Hepatocyte (in vitro differentiated cells): ENCODE measurements around the gene NPAS3. TPM values are rescaled to one million over a fixed set of nuclear protein-coding genes. Genes with fewer than 3 reads are reported as not detected.

Experiments used
- DNase-seq: peaks from one replicate; pipeline ENCODE4 v3.0.0-alpha.2; 2016; ENCODE audit warnings: low spot score
- H2AFZ ChIP-seq: fragments of 200-600 bp; sonication (generic); 2 replicates; pipeline ENCODE4 v1.6.0; 2016; ENCODE audit warnings: antibody characterized with exemption, mild to moderate bottlenecking
- H3K27ac ChIP-seq: fragments of 200-600 bp; sonication (generic); 2 replicates; pipeline ENCODE4 v1.5.1; 2016; ENCODE audit warnings: mild to moderate bottlenecking
- H3K27me3 ChIP-seq: fragments of 200-600 bp; sonication (generic); 2 replicates; pipeline ENCODE4 v1.6.1; 2016
- H3K36me3 ChIP-seq: fragments of 200-600 bp; sonication (generic); replicated peaks from 2 replicates; pipeline ENCODE4 v1.5.1; 2016; ENCODE audit warnings: low read depth; ENCODE audit not compliant: insufficient read depth
- H3K4me1 ChIP-seq: fragments of 200-600 bp; sonication (generic); 2 replicates; pipeline ENCODE4 v1.5.1; 2016; ENCODE audit warnings: mild to moderate bottlenecking, moderate library complexity; ENCODE audit not compliant: insufficient read depth
- H3K4me2 ChIP-seq: fragments of 200-600 bp; sonication (generic); 2 replicates; pipeline ENCODE4 v1.6.0; 2016
- H3K4me3 ChIP-seq: fragments of 200-600 bp; sonication (generic); 2 replicates; pipeline ENCODE4 v1.5.1; 2016; ENCODE audit warnings: mild to moderate bottlenecking
- H3K79me2 ChIP-seq: fragments of 200-600 bp; sonication (generic); 2 replicates; pipeline ENCODE4 v1.6.0; 2017; ENCODE audit warnings: mild to moderate bottlenecking
- H3K9me2 ChIP-seq: fragments of 200-600 bp; sonication (generic); replicated peaks from 2 replicates; pipeline ENCODE4 v1.6.0; 2017; ENCODE audit warnings: mild to moderate bottlenecking; ENCODE audit not compliant: insufficient read depth
- H3K9me3 ChIP-seq: fragments of 200-600 bp; sonication (generic); 2 replicates; pipeline ENCODE4 v1.5.1; 2016; ENCODE audit warnings: low read depth, mild to moderate bottlenecking
- H4K20me1 ChIP-seq: fragments of 200-600 bp; sonication (generic); 2 replicates; pipeline ENCODE4 v1.6.0; 2016; ENCODE audit warnings: mild to moderate bottlenecking; ENCODE audit not compliant: insufficient read depth, poor library complexity, severe bottlenecking
- EZH2 ChIP-seq: fragments of 200-600 bp; sonication (generic); IDR thresholded peaks from 2 replicates; pipeline ENCODE4 v1.6.1; 2016; ENCODE audit warnings: antibody characterized with exemption, mild to moderate bottlenecking, borderline replicate concordance
- EZH2phosphoT487 ChIP-seq: fragments of 200-600 bp; sonication (generic); IDR thresholded peaks from one replicate; pipeline ENCODE4 v1.6.1; 2018; ENCODE audit warnings: antibody characterized with exemption, mild to moderate bottlenecking, low read depth, moderate library complexity; ENCODE audit not compliant: unreplicated experiment, severe bottlenecking
- WGBS: methylation state at CpG from one replicate; pipeline ENCODE4 v1.1.6; 2016; ENCODE audit warnings: low lambda C conversion rate; ENCODE audit errors: missing lambda C conversion rate; 5-methylcytosine and 5-hydroxymethylcytosine counted together
- polyA plus RNA-seq: library from polyadenylated mRNA; unstranded; fragments of >200 nt; fragmentation: Nextera tagmentation; extraction: Ambion mirVana; gene quantifications from 2 replicates; pipeline ENCODE4 v1.2.1, GENCODE V29; 2016
- total RNA-seq: library from RNA; depleted of rRNA; stranded (reverse); fragments of >200 nt; gene quantifications from 2 replicates; pipeline ENCODE4 v1.2.3, GENCODE V29; 2014
- TF ChIP-seq, protein P1 (sequence below): fragments of 200-600 bp; sonication (generic); IDR thresholded peaks from 2 replicates; pipeline ENCODE4 v1.5.1; 2016; ENCODE audit warnings: antibody characterized with exemption, mild to moderate bottlenecking; ENCODE audit not compliant: poor library complexity

The NPAS3 gene
- total and polyA plus RNA-seq, 2 experiments from 2014 or later, result 0.11 to 1.1 TPM

DNA sequence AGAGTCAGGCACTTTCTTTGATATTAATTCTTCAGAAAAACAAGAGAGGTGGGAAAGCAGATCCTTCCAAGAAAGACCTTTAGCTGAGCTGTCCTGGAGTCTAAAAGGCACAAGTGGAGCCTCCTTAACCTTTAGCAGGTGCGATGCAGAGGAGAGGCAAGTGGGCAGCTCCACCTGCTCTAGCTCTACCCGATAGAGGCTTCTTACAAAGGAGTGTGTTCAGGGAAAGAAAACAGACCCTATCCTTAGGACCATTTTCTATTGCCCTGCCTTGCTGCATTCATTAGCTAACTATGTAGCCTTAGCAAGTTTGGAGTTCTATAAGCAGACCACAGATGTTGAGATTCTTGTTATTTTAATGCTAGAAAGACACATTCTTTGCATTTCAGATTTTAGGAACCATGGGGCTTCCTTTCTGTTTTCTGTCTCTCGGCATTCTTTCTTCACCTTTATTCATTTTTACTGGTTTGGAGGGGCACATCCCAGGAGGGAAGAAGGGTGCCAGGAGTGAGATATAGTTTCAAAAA is 797.7 kb downstream of the NPAS3 start:
- H3K4me1 ChIP-seq, result no peaks in the 10 kb centered on the region
- TF ChIP-seq EZH2 (no peak), EZH2phosphoT487 (no peak)
- TF ChIP-seq, protein P1, sequence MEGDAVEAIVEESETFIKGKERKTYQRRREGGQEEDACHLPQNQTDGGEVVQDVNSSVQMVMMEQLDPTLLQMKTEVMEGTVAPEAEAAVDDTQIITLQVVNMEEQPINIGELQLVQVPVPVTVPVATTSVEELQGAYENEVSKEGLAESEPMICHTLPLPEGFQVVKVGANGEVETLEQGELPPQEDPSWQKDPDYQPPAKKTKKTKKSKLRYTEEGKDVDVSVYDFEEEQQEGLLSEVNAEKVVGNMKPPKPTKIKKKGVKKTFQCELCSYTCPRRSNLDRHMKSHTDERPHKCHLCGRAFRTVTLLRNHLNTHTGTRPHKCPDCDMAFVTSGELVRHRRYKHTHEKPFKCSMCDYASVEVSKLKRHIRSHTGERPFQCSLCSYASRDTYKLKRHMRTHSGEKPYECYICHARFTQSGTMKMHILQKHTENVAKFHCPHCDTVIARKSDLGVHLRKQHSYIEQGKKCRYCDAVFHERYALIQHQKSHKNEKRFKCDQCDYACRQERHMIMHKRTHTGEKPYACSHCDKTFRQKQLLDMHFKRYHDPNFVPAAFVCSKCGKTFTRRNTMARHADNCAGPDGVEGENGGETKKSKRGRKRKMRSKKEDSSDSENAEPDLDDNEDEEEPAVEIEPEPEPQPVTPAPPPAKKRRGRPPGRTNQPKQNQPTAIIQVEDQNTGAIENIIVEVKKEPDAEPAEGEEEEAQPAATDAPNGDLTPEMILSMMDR, result no peak
- no peaks in the 10 kb centered on the region for H3K27me3 ChIP-seq
- DNase-seq, result no peak
- H3K36me3 ChIP-seq, result no peaks in the 10 kb centered on the region
- 86% methylated on average over 3 of the region's 3 CpGs for WGBS
- H2AFZ ChIP-seq, result no peak overlapping the region
- no peaks in the 10 kb centered on the region for H4K20me1 ChIP-seq
- H3K27ac ChIP-seq, result no peak overlapping the region
- no peaks in the 10 kb centered on the region for H3K79me2 ChIP-seq
- no peak overlapping the region for H3K4me3 ChIP-seq
- H3K4me2 ChIP-seq, result no peak overlapping the region
- no peaks in the 10 kb centered on the region for H3K9me3 ChIP-seq
- H3K9me2 ChIP-seq, result no peaks in the 10 kb centered on the region

DNA sequence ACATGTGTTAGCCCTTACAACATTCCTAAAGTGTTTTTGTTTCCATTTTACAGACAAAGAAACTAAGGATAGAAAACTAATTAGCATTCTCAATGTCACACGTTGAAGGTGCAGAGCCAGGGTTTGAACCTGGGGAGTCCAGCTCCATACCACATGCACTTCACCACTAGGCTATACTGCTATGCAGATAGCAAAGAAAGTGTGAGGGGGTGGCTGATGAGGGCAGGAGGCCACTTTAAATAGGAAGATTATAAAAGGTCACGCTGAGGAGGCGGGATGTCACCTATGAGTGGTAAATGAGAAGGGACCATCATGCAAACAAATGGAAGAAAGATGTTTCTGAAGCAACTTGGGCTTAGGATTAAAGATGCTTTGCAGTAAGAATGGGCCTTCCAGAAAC is 798.3 kb downstream of the NPAS3 start:
- no peak overlapping the region for H3K4me2 ChIP-seq
- no peak overlapping the region for H3K27ac ChIP-seq
- no peak overlapping the region for H3K4me3 ChIP-seq
- no peaks in the 10 kb centered on the region for H3K27me3 ChIP-seq
- 94% methylated on average over 3 of the region's 3 CpGs for WGBS
- TF ChIP-seq, protein P1, result no peak
- TF ChIP-seq EZH2phosphoT487 (no peak), EZH2 (no peak)
- no peaks in the 10 kb centered on the region for H4K20me1 ChIP-seq
- H3K9me2 ChIP-seq, result no peaks in the 10 kb centered on the region
- H2AFZ ChIP-seq, result no peak overlapping the region
- no peaks in the 10 kb centered on the region for H3K9me3 ChIP-seq
- no peaks in the 10 kb centered on the region for H3K36me3 ChIP-seq
- no peaks in the 10 kb centered on the region for H3K79me2 ChIP-seq
- no peak for DNase-seq
- no peaks in the 10 kb centered on the region for H3K4me1 ChIP-seq

DNA sequence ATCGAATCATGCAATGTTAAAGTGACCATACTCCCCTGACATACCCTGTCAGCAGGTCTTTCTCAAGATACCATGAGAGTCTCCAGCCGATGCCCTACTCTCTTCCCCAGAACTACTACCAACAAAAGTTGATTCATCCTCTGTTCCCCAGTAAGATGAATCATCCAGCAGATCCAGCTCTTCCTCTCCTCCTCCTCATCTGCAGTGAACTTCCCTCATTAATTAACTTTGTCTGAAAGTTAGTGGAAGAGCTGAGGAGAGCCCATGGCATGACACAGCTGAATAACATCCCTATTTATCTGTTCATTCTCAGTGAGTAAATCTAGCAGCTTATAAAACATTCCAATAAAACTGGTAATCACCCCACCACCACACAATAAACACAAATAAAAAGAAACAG is 798.8 kb downstream of the NPAS3 start:
- H3K4me2 ChIP-seq, result no peak overlapping the region
- 67% methylated on average over 2 of the region's 2 CpGs for WGBS
- H3K27me3 ChIP-seq, result no peaks in the 10 kb centered on the region
- no peaks in the 10 kb centered on the region for H3K9me3 ChIP-seq
- no peaks in the 10 kb centered on the region for H4K20me1 ChIP-seq
- no peaks in the 10 kb centered on the region for H3K79me2 ChIP-seq
- no peaks in the 10 kb centered on the region for H3K36me3 ChIP-seq
- no peaks in the 10 kb centered on the region for H3K4me1 ChIP-seq
- TF ChIP-seq EZH2phosphoT487, result no peak
- no peak for TF ChIP-seq EZH2
- H3K27ac ChIP-seq, result no peak overlapping the region
- H3K9me2 ChIP-seq, result no peaks in the 10 kb centered on the region
- H3K4me3 ChIP-seq, result no peak overlapping the region
- no peak for DNase-seq
- H2AFZ ChIP-seq, result no peak overlapping the region

DNA sequence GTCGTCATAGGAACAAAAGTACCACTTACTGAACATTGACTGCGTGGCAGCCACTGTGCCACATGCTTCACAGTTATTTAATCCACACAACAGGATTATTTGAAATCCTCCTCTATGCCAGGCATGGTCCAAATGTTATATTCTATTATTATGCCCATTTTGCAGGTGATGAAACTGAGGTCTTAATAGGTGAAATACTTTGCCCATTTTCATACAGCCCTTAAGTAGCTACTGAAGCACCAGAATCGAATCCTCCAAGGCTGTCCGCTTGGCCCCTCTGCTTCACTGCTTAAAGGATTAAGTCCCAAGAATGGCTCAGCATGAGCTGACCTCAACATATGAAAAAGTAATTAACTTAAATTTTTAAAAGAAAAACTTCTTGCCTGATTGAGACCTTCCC is 799.4 kb downstream of the NPAS3 start:
- Histone ChIP-seq H3K27ac (no peak overlapping the region), H3K4me2 (no peak overlapping the region), H4K20me1 (no peaks in the 10 kb centered on the region), H3K4me1 (no peaks in the 10 kb centered on the region), H3K9me2 (no peaks in the 10 kb centered on the region), H3K79me2 (no peaks in the 10 kb centered on the region), H2AFZ (no peak overlapping the region), H3K9me3 (no peaks in the 10 kb centered on the region), H3K27me3 (no peaks in the 10 kb centered on the region), H3K36me3 (no peaks in the 10 kb centered on the region), H3K4me3 (no peak overlapping the region)
- no peak for DNase-seq
- 87% methylated on average over 4 of the region's 4 CpGs for WGBS
- TF ChIP-seq EZH2phosphoT487, result no peak
- TF ChIP-seq, protein P1, result no peak
- TF ChIP-seq EZH2, result no peak
